Measurements from ENCODE around the gene EIF2S3B.

EIF2S3B gene

DNA sequence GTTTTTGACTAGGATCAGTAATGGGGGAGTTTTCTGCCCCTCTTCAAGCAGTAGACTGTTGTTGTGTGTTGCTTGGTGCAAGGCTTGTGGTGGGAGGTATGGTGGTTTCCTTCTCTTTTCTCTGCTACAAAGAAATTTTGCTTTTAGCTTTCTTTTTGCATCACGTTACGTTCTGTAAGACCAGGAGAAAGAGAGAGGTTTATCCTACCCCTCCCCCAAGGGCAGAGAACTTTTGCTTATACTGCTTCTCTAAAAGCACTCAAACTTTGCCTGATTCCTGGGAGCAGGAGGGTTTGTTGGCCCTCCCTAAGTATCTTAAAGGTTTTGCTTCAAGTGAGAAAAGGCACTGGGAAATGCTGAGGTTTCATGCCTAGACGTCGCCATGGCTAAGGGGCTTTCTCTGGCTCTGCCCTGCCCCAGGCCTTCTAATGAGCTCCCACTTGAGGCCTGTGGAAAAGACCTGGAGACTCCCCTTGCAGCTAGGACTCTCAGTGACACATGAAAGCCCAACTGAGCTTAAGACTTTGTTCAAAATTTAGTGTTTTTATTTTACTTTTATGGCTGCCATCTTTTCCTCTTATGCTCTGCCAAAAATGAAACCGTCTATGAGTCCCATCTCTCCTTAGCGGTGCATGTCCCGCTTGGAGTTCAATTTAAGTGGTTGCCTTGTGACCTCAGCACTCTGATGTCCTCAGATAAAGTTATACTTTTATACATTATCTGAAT is 49.2 kb downstream of the EIF2S3B start:
- no peak for DNase-seq

DNA sequence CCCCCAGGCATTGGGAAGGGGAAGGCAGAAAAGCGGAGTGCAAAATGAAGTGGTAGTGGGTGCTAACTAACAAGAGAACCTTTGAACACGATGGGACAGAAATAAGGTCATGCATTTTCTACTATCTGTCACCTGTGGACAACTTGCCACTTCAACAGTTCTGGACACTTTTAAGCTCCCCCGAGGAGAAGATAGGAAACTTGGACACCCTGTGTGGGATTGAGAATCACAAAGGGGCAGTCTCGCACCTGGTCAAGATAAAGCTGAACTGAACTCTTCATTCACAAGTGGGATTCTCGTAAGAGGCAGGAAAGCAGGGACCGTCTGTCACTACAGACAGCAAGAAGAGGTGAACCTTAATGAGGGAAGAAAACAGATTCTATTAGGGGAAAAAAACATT is 51.6 kb downstream of the EIF2S3B start:
- DNase-seq: no peak

DNA sequence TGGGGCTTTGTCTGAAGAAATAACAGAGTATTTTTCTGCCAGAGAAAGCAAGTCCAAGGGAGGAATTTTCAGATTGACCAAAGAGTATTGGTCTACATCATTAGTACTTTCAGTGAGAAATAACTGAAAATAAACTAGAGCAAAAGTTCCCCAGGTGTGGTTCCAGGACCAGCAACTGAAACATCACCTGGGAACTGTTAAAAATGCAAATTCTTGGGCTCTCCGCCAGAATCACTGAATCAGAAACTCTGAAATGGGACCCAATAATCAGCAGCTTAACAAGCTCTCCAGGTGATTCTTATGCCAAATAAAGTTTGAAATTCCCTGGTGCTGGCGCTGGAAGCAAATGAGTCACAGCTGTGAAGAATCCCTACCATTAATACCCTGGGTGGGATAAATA is 52.1 kb downstream of the EIF2S3B start:
- DNase-seq: no peak
